Neuron (in vitro differentiated cells): Measurements from ENCODE around the gene STK16.
"Not testable (repeated sequence)": the region's sequence is repeated elsewhere in the genome, so short reads cannot be mapped to it uniquely, and the experiment has no call there.

Experiments
- H2AFZ ChIP-seq: one replicate; pipeline ENCODE4 v1.6.1; 2013; ENCODE audit warnings: low read depth, mild to moderate bottlenecking, inconsistent platforms, low read length, moderate library complexity
- H3K27me3 ChIP-seq: one replicate; pipeline ENCODE4 v1.6.1; 2013; ENCODE audit warnings: low read length; ENCODE audit not compliant: insufficient read depth
- H3K36me3 ChIP-seq: one replicate; pipeline ENCODE4 v1.6.1; 2013; ENCODE audit warnings: low read length; ENCODE audit not compliant: insufficient read depth
- H3K4me1 ChIP-seq: one replicate; pipeline ENCODE4 v1.6.1; 2013; ENCODE audit warnings: low read length; ENCODE audit not compliant: insufficient read depth
- H3K4me3 ChIP-seq: 2 replicates; pipeline ENCODE4 v1.5.1; 2013; ENCODE audit warnings: mild to moderate bottlenecking, low read length, moderate library complexity
- H3K9me3 ChIP-seq: one replicate; pipeline ENCODE4 v1.6.1; 2013; ENCODE audit warnings: low read length

Gene STK16

DNA sequence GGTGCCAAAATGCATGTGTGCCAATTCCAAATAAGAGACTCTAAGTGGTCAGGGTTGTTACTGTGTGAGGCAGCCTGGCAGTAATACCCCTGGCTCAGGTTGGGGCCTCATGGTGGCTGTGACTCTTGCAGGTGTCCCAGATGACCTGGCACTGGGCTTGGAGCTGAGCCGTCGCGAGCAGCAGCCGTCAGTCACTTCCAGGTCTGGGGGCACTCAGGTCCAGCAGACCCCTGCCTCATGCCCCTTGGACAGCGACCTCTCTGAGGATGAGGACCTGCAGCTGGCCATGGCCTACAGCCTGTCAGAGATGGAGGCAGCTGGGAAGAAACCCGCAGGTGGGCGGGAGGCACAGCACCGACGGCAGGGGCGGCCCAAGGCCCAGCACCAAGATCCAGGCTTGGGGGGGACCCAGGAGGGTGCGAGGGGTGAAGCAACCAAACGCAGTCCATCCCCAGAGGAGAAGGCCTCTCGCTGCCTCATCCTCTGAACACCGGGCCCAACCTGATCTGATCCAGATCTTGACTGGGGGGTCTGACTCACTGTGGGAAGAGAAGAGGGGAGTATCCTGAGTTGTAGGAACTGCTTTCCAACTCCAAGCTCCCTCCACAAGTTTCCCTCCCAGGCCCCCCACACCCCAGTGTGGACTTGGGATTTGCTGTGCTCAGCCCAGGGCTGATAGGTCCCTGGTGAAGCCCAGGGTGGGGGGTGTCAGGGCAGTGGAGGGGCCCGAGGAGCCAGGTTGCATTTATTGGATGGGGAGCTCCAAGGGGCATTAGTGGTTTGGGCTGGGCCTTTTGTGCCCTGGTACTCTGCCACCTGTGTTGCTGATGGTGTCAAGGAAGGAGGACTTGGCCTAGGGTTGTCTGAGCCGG lies 39.5 kb downstream of the STK16 start:
- H3K4me1 ChIP-seq: peaks cover 16% of the 10 kb centered on the region
- peaks cover 19% of the 10 kb centered on the region for H3K36me3 ChIP-seq
- no peak overlapping the region for H2AFZ ChIP-seq
- no peaks in the 10 kb centered on the region for H3K9me3 ChIP-seq
- H3K4me3 ChIP-seq: no peak overlapping the region
- no peaks in the 10 kb centered on the region for H3K27me3 ChIP-seq

DNA sequence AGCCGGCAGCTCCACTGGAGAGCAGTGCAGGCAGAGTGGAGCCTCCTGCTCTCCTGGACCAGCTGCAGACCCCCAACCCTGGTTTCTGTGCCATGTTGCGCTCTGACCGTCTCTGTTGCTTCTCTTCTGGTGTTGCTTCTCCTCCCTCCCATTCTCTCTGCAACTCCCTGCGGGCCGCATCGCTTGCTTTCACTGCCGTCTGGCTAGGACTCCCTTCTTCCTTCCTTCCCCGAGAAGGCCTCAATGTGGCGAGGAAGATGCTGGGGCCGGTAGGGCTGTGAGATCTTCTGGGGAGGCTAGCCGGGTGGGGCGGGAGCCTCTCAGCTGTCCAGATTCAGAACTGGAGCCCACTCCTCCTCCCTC lies 40.1 kb downstream of the STK16 start:
- Histone ChIP-seq H3K4me3 (no peak overlapping the region), H3K9me3 (no peaks in the 10 kb centered on the region), H3K36me3 (peaks cover 19% of the 10 kb centered on the region), H2AFZ (no peak overlapping the region), H3K4me1 (peaks cover 9% of the 10 kb centered on the region), H3K27me3 (no peaks in the 10 kb centered on the region)

DNA sequence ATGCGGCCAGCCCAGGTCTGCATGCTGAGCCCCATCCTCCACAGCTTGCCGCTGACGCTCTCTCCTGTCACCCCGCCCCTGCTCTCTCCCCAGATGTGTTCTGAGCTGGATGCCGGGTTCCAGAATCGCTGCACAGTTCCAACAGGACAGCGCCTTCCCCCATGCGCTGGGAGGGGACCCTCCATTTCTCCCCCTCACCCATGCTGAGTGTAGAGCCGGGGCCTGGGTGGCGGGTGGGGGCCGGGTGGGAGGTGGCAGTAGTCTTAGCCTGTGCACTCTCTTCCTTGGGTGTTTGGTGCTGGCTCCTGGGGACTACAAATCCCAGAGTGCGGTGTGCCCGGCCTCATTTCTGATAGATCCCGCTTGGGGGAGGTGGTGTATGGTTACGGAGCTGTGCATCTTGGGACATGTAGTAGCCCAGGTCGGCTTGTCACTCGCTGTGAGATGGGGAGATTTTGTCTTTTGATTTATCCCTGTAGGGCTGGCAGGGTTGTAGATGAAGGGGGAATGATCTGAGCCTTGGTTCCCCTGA lies 40.7 kb downstream of the STK16 start:
- peaks cover 19% of the 10 kb centered on the region for H3K36me3 ChIP-seq
- H2AFZ ChIP-seq: no peak overlapping the region
- H3K9me3 ChIP-seq: no peaks in the 10 kb centered on the region
- H3K4me1 ChIP-seq: peaks cover 8% of the 10 kb centered on the region
- no peaks in the 10 kb centered on the region for H3K27me3 ChIP-seq
- no peak overlapping the region for H3K4me3 ChIP-seq

DNA sequence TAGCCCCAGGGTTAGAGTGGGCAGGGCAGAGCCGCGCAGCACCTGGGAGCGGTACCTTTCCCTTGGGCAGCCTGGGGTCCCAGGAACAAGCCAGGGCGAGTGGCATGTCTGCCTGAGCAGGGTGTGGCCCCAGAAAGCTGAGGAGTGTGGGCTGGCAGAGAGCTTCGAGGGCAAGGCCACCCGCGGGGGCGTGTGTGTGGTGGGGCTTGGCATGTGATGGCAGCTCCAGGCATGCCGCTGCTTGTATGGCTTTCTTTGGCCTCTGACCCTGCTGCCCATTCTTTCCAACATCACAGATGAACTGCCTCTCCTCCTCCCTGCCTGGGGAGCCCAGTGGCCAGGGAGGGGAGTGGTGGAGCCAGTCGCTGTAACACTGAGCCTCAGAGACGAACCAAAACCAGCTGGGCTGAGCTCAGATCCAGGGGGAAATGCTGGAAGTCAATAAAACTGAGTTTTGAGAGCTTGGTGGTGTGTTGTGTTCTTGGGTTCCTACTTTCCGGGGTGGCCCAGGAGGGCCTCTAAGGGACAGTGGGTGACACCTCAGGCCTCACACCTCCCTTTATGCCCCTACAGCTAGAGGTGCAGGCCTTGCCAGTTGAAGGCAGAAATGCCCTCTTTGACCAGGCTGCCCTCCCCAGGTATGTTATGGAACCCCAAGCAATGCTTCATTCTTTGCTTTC lies 41.3 kb downstream of the STK16 start:
- Histone ChIP-seq H2AFZ (no peak overlapping the region), H3K27me3 (no peaks in the 10 kb centered on the region), H3K36me3 (peaks cover 19% of the 10 kb centered on the region)

DNA sequence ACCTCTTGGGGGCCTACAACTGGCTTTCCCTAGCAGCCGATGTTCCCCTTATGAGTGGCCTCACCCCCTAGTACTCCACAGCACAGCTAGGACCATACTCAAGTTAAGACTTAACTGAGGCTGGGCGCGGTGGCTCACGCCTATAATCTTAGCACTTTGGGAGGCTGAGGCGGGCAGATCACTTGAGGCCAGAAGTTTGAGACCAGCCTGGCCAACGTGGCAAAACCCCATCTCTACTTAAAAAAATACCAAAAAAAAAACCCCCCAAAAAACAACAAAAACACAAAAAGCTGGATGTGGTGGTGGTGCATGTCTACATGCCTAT lies 41.8 kb downstream of the STK16 start:
- H3K36me3 ChIP-seq: peaks cover 19% of the 10 kb centered on the region
- H3K4me3 ChIP-seq, H3K27me3 ChIP-seq, H3K4me1 ChIP-seq, H2AFZ ChIP-seq, H3K9me3 ChIP-seq: not testable (repeated sequence)

More for the DNA sequence above, 41.3 kb downstream of the STK16 start:
- H3K9me3 ChIP-seq: no peaks in the 10 kb centered on the region
- no peak overlapping the region for H3K4me3 ChIP-seq
- H3K4me1 ChIP-seq: peaks cover 8% of the 10 kb centered on the region

DNA sequence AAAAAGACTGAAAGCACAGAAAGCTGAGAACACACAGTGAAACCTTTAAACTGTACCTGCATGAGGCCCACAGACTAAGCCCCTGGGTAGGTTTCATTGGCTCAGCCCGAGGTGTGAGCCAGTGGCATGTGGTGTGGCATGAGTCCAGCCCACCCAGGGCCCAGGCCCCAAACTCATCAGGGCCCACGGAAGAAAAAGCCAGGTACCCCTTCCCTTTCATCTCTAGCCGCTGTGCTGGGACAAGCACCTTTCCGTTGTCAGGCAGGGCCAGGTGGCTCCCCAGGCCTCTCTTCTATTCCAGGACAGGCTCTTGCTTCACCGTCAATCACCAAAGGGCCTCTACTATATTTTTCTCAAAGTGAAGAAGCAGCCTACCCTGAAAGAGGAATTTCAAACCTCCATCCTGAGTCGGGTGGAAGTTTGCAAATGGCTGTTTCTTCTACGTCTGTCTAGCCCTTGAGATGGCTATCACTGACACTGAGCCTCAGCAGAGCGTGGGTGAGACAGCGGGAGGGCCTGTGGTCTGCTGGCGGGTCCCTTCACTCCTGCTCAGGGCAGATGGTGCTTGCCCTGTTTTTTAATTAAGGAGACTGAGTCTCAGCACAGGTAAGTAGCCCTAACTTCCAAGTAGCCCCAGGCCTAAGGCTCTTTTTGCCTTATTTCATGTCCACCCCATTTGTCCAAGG lies 42.4 kb downstream of the STK16 start:
- H3K27me3 ChIP-seq: no peaks in the 10 kb centered on the region
- H2AFZ ChIP-seq: no peak overlapping the region
- no peak overlapping the region for H3K4me3 ChIP-seq
- peaks cover 19% of the 10 kb centered on the region for H3K36me3 ChIP-seq
- H3K9me3 ChIP-seq: no peaks in the 10 kb centered on the region
- H3K4me1 ChIP-seq: peaks cover 8% of the 10 kb centered on the region

DNA sequence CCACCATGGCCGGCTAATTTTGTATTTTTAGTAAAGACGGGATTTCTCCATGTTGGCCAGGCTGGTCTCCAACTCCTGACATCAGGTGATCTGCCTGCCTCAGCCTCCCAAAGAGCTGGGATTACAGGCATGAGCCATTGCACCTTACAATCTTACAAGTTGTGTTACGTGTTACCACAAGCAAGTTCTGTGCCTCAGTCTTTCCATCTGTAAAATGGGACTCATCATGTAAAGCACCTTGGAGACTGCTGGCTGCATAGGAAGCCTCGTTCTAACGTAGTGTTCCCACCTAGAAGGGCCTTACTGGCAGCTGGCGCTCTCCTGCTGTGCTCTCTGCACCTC lies 43.9 kb downstream of the STK16 start:
- H3K36me3 ChIP-seq: peaks cover 10% of the 10 kb centered on the region
- no peak overlapping the region for H2AFZ ChIP-seq
- H3K27me3 ChIP-seq: no peaks in the 10 kb centered on the region
- H3K9me3 ChIP-seq: no peaks in the 10 kb centered on the region
- H3K4me1 ChIP-seq: peaks cover 11% of the 10 kb centered on the region
- no peak overlapping the region for H3K4me3 ChIP-seq

DNA sequence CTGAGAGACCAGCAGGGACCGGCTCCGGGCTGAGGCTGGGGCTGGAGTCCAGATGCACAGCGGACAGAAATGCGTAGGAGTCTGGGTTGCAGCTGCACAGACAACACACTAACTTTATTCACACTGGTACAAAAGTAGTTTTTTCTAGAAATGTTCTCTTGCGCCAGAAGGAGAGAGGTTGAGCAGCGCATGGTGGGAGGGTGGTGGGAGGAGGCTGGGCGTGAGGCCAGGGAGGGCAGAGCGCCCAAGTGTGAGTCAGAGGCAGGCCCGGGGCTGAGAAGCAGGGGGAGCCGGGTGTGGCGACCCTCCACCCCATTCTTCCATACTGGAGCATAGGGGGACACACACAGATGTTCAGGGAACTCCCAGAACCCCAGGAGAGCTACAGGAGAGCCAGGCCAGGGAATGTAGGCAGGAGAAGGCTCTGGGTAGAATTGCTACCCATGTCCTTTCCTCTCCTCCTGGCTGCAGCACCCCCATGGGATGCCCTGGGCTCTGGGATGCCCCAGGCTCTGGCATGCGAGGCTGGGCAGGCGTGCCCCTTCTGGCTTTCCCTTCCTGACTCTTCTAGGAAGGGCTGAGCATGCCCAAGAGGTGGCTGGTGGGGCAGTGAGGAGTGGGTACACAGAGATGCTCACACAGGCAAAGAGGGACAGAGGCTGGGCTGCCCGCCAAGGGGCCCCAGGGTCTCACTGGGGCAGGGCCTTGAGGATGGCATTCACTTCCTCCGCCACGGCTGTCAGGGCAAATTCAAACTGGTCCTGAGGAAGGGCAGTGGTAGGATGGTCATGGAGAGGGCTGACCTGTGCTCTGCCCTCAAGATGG lies 44.5 kb downstream of the STK16 start:
- no peak overlapping the region for H2AFZ ChIP-seq
- H3K4me1 ChIP-seq: peaks cover 15% of the 10 kb centered on the region
- H3K4me3 ChIP-seq: no peak overlapping the region
- no peaks in the 10 kb centered on the region for H3K9me3 ChIP-seq
- H3K27me3 ChIP-seq: no peaks in the 10 kb centered on the region
- peaks cover 5% of the 10 kb centered on the region for H3K36me3 ChIP-seq

DNA sequence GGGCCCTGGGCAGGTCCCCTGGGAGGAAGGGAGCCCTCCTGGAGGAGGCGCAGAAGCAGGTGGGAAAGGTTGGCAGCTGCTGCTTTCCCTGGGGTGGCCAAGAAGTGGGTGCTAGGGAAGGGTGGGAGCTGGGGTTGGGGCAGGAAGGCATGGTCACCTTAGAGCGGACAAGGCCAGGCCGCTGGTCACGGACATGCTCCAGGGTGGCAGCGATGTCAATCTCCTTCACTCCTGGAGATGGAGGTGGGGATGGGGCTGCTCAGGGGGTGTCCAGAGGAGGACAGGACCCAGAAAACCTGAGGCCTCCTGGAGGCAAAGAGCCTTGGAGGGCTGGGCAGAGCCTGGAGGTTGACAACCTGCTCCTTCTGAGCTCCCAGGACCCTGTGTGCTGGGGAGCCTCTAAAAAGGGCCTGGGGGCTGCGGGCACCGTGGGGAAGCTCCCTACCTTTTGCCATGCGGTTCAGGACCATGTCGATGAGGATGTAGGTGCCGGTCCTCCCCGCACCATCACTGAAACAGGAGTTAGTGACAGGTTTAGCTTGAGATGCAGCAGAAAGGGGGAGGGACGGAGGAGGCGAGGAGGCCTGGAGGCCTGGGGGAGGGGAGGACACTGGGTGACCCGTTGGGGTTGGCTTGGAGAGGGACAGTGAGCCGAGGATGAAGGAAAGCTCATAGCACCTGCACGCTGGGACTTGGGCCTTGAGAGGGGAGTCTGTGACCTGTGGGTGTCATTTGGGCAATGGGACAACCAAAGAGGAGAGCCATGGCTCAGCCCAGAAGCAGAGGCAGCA lies 45.3 kb downstream of the STK16 start:
- Histone ChIP-seq H3K27me3 (no peaks in the 10 kb centered on the region), H3K4me1 (peaks cover 19% of the 10 kb centered on the region), H3K9me3 (no peaks in the 10 kb centered on the region), H3K36me3 (no peaks in the 10 kb centered on the region), H3K4me3 (no peak overlapping the region), H2AFZ (no peak overlapping the region)

DNA sequence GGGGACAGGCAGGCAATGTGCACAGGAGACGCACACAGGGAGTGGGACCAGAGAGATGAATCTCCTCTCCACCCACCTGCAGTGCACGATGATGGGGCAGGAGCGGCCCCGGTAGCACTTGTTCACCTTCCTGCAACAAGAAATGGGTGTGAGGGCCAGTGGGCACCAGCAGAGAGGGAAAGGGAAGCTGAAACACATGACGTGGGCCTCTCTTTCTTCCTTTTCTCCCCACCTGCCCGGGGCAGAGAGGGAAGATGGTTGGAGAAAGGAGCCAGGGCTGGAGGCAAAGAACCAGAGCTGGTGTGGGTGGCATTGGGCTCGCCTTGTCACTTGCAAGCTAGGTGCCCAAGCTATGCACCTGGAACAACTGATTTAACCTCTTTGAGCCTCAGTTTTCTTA lies 46.1 kb downstream of the STK16 start:
- H3K36me3 ChIP-seq: no peaks in the 10 kb centered on the region
- peaks cover 17% of the 10 kb centered on the region for H3K4me1 ChIP-seq
- H3K4me3 ChIP-seq: no peak overlapping the region
- H3K9me3 ChIP-seq: no peaks in the 10 kb centered on the region
- H3K27me3 ChIP-seq: peaks cover 1% of the 10 kb centered on the region
- no peak overlapping the region for H2AFZ ChIP-seq

DNA sequence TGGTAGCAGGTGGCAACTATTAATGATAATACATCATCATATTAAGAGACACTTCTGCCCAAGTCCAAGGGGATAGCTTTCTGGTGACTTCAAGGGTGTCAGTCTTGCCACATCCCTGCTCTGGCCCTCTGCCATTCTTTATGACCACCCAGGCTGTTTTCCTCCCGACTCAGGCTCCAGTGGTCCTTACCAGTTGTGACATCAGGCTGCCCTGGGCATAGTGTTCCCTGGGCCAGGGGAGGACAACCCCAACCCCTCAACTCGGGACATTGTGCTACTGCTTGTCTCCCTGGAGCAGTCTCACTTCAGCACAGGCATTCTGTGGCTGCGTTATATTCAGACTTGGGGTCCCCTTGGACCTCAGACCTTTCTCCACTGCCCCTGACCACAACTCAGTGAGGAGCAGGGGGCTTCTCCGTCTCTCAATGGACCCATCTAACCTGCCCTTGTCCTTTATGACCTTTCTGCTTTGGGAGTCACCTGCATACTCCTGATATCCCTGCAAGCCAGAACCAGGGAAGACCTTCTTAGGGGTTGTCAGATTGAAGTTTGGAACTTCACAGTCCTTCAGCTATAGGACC lies 46.7 kb downstream of the STK16 start:
- peaks cover 11% of the 10 kb centered on the region for H3K4me1 ChIP-seq
- no peaks in the 10 kb centered on the region for H3K9me3 ChIP-seq
- no peaks in the 10 kb centered on the region for H3K36me3 ChIP-seq
- no peak overlapping the region for H2AFZ ChIP-seq
- H3K4me3 ChIP-seq: no peak overlapping the region
- H3K27me3 ChIP-seq: peaks cover 3% of the 10 kb centered on the region

DNA sequence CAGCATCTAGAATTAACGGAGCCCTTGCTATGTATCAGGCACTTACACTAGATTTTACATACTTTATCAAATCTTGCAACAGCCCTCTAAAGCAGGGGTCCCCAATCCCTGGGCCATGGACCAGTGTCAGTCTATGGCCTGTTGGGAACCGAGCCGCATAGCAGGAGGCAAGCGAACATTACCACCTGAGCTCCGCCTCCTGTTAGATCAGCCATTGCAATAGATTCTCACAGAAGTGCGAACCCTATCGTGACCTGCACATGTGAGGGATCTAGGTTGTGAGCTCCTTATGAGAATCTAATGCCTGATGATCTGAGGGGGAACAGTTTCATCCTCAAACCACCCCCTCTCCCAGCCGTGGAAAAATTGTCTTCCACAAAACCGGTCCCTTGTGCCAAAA lies 47.3 kb downstream of the STK16 start:
- Histone ChIP-seq H3K36me3 (no peaks in the 10 kb centered on the region), H3K27me3 (peaks cover 6% of the 10 kb centered on the region), H3K4me3 (no peak overlapping the region), H3K4me1 (peaks cover 11% of the 10 kb centered on the region), H3K9me3 (no peaks in the 10 kb centered on the region), H2AFZ (no peak overlapping the region)
